ENCODE measurements around the gene SH2D7.

- no peak for TF ChIP-seq EZH2phosphoT487 (conservative IDR thresholded peaks at IDR 0.05; ENCODE audit: low read length)
- TF ChIP-seq, protein P1, sequence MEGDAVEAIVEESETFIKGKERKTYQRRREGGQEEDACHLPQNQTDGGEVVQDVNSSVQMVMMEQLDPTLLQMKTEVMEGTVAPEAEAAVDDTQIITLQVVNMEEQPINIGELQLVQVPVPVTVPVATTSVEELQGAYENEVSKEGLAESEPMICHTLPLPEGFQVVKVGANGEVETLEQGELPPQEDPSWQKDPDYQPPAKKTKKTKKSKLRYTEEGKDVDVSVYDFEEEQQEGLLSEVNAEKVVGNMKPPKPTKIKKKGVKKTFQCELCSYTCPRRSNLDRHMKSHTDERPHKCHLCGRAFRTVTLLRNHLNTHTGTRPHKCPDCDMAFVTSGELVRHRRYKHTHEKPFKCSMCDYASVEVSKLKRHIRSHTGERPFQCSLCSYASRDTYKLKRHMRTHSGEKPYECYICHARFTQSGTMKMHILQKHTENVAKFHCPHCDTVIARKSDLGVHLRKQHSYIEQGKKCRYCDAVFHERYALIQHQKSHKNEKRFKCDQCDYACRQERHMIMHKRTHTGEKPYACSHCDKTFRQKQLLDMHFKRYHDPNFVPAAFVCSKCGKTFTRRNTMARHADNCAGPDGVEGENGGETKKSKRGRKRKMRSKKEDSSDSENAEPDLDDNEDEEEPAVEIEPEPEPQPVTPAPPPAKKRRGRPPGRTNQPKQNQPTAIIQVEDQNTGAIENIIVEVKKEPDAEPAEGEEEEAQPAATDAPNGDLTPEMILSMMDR (IDR thresholded peaks at IDR 0.05; ENCODE audit: insufficient read depth, low read length, poor library complexity, severe bottlenecking) = no peak
Observed at GRCh38 chr15:78142332-78142731, 50.0 kb downstream of the SH2D7 start.
